ENCODE data around the gene TC2N.
A peak's percentile ranks its signal among the peaks of the same experiment; 100 is the strongest.
"Not testable (repeated sequence)": the region's sequence is repeated elsewhere in the genome, so short reads cannot be mapped to it uniquely, and the experiment has no call there.

TC2N gene

GRCh38 chr14:91879196-91879595, 11.9 kb upstream of the TC2N start:
- Mint-ChIP-seq H3K27ac (no peak overlapping the region), H3K4me1 (peaks cover 51% of the 10 kb centered on the region), H3K9me3 (no peaks in the 10 kb centered on the region), H3K4me3 (no peak overlapping the region), H3K36me3 (no peaks in the 10 kb centered on the region)
- DNase-seq (ENCODE audit: low spot score in 2 of 2) (no peak), ATAC-seq (no peak)

- DNase-seq (ENCODE audit: low spot score in 2 of 2) (no peak), ATAC-seq (no peak)
- H3K36me3 Mint-ChIP-seq = no peaks in the 10 kb centered on the region
- no peak overlapping the region for H3K4me3 Mint-ChIP-seq
- no peaks in the 10 kb centered on the region for H3K9me3 Mint-ChIP-seq
- H3K4me1 Mint-ChIP-seq = peaks cover 61% of the 10 kb centered on the region
- no peak overlapping the region for H3K27ac Mint-ChIP-seq
Measured at GRCh38 chr14:91878274-91878673, 10.9 kb upstream of the TC2N start.

- H3K9me3 Mint-ChIP-seq = no peaks in the 10 kb centered on the region
- H3K36me3 Mint-ChIP-seq = no peaks in the 10 kb centered on the region
- DNase-seq (ENCODE audit: low spot score in 2 of 2) (no peak), ATAC-seq (no peak)
- H3K27ac Mint-ChIP-seq = peak overlapping the region; percentile 40
- peaks cover 64% of the 10 kb centered on the region for H3K4me1 Mint-ChIP-seq
- H3K4me3 Mint-ChIP-seq = no peak overlapping the region
Measured at GRCh38 chr14:91877376-91877915, 10.1 kb upstream of the TC2N start.

DNA sequence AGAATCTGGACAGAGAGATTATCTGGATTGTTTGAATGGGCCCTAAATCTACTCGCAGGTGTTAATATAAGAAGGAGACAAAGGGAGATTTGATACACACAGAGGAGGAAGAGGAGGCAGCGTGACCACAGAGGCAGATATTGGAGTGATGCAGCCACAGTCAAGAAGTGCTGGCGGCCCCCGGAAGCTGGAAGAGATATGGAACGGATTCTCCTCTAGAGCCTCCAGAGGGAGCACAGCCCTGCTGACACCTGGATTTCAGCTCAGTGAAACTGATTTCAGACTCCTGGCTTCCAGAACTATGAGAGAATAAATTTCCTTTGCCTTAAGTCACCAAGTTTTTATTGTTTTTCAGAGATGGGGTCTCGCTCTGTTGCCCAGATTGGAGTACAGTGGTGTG, 9.2 kb upstream of the TC2N start:
- Mint-ChIP-seq H3K27ac (peak overlapping the region; percentile 40), H3K4me1 (peaks cover 73% of the 10 kb centered on the region), H3K36me3 (no peaks in the 10 kb centered on the region), H3K9me3 (no peaks in the 10 kb centered on the region), H3K4me3 (no peak overlapping the region)
- ATAC-seq = no peak
- no peak for DNase-seq (ENCODE audit: low spot score in 2 of 2)

- ATAC-seq (no peak), DNase-seq (ENCODE audit: low spot score in 2 of 2) (no peak)
- no peaks in the 10 kb centered on the region for H3K36me3 Mint-ChIP-seq
- H3K27ac Mint-ChIP-seq = peak overlapping the region; percentile 58
- no peak overlapping the region for H3K4me3 Mint-ChIP-seq
- peaks cover 71% of the 10 kb centered on the region for H3K4me1 Mint-ChIP-seq
- no peaks in the 10 kb centered on the region for H3K9me3 Mint-ChIP-seq
Measured at GRCh38 chr14:91875525-91876286, 8.4 kb upstream of the TC2N start.

DNA sequence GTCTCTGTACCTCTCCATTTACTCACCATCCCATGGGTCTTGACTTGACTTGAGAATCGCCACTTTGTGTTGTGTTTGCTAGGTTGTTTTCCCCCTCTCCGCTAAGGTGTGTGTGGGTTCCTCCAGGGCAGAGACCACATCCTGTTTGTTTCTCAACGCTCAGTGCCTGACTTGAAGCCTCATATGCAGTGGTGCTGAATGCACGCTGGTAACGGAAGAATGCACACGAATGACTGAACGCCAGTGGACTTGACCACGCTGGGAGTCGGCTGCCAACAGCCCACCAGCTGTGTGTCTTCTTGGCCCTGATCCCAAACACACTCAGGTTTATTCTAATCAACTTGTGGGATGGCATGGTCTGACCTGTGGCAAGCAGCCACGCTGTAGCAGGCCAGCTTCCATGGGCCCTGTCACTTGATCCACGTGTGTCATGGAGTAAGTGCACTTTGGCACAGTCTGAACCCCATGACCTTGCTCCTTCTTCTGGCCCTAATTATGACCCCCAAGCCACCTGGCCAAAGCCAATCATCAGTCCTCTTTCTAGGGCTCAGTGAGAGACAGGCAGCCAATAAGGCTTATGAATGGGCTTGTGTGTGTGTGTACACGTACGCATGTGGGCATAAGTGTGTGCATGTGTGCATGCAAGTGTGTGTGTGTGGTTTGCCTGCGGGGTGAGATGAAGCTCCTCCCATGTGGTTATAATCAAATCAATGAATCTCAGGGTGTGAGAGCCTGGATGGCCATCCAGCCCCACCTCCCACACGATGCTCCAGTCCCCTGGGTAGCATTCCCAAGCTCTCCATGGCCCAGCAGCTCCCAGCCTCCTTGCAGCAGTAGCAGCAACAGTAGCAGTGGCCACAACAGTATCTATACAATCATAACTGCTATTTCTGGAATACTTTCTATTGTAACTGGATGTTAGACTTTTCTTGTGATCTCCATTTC, 6.4 kb upstream of the TC2N start:
- DNase-seq (ENCODE audit: low spot score in 2 of 2) = peak; percentile 48 to 82
- H3K4me1 Mint-ChIP-seq = peaks cover 81% of the 10 kb centered on the region
- H3K9me3 Mint-ChIP-seq = no peaks in the 10 kb centered on the region
- peak; percentile 93 for ATAC-seq
- H3K36me3 Mint-ChIP-seq = no peaks in the 10 kb centered on the region
- peak overlapping the region; percentile 75 for H3K4me3 Mint-ChIP-seq
- peak overlapping the region; percentile 80 for H3K27ac Mint-ChIP-seq

DNA sequence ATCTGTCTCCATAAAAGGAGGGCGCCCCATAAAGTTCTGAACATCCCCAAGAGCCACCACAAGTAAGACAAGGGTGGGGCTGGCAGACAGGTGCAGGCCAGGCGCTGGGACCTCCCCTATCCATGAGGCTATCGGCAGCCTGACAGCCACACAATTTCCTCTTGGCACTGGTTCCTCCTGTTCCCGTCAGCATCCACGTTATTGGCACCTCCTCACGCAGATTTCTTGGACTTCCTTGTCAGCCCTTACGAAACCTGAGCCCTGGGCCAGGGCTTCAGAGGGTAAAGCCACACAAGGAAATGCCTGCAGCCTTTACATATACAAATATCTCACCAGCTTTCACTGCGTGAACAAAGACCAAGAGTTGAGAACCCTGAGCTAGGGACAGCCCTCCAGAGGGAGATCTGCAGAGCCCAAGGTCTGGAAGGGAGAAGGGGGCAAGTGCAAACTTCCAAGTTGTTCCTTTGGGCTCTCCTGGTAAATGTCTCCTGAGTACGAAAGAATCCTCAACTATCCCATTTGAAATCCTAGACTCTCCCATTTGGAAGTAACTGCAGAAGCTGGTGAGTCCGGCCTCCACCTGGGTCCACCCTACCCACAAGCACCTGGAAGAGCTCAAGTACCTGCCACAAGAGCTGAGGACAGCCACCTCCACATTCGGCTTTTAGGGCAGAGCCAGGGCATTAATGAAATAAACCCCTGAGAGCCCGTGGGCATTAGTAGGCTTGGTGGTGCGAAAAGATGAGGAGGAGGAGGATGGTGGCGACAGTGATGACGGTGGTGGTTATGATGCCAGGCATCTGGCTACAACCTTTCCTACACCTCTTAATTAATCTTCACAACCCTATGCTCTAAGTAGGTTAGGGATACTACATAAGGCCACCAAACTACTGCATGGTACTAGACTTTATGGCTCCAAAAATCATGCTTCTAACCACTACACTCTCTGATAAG, 5.5 kb upstream of the TC2N start:
- Mint-ChIP-seq H3K36me3 (no peaks in the 10 kb centered on the region), H3K4me3 (peak overlapping the region; percentile 75), H3K9me3 (no peaks in the 10 kb centered on the region), H3K27ac (peak overlapping the region; percentile 80), H3K4me1 (peaks cover 88% of the 10 kb centered on the region)
- no peak for DNase-seq (ENCODE audit: low spot score in 2 of 2)
- ATAC-seq = no peak

- peak overlapping the region; percentile 75 for H3K4me3 Mint-ChIP-seq
- H3K9me3 Mint-ChIP-seq = no peaks in the 10 kb centered on the region
- H3K27ac Mint-ChIP-seq = peak overlapping the region; percentile 80
- ATAC-seq (peak; percentile 27), DNase-seq (ENCODE audit: low spot score in 2 of 2) (peak in 1 of 2 donors; percentile 60)
- H3K4me1 Mint-ChIP-seq = peaks cover 89% of the 10 kb centered on the region
- H3K36me3 Mint-ChIP-seq = peaks cover 7% of the 10 kb centered on the region
Measured at GRCh38 chr14:91872011-91872501, 4.7 kb upstream of the TC2N start.

- not testable (repeated sequence) for ATAC-seq
- H3K4me3 Mint-ChIP-seq = peak overlapping the region; percentile 75
- peaks cover 90% of the 10 kb centered on the region for H3K4me1 Mint-ChIP-seq
Measured at GRCh38 chr14:91871401-91871800, 4.1 kb upstream of the TC2N start.

GRCh38 chr14:91870890-91871289, 3.6 kb upstream of the TC2N start:
- no peak for DNase-seq (ENCODE audit: low spot score in 2 of 2)
- ATAC-seq = no peak
- Mint-ChIP-seq H3K9me3 (no peaks in the 10 kb centered on the region), H3K27ac (peak overlapping the region; percentile 90), H3K4me3 (peak overlapping the region; percentile 73), H3K36me3 (peaks cover 8% of the 10 kb centered on the region), H3K4me1 (peaks cover 91% of the 10 kb centered on the region)

More at GRCh38 chr14:91871401-91871800, 4.1 kb upstream of the TC2N start:
- H3K9me3 Mint-ChIP-seq; H3K36me3 Mint-ChIP-seq; DNase-seq (ENCODE audit: low spot score in 2 of 2): not testable (repeated sequence)
- H3K27ac Mint-ChIP-seq = peak overlapping the region; percentile 80

DNA sequence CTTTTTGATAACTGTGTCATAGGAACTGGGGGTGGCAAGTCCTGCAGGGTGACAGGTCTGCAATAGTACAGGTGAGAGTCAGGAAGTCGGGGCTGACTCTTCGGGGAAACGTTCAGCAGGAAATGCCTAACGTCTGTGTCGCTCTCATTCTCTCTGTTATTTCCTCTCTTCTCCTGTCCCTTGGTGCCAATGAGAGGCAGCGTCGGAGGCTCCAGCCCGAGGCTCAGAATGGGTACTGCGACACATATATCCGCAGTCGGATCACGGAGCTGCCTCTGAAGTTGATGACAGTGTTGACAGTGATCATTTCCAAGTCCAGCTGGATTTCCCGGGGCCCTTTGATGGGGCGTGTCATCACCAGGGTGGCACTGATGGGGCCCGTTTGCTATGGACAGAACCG, 2.7 kb upstream of the TC2N start:
- Mint-ChIP-seq H3K36me3 (peaks cover 8% of the 10 kb centered on the region), H3K4me3 (peak overlapping the region; percentile 73), H3K27ac (peak overlapping the region; percentile 90), H3K4me1 (peaks cover 88% of the 10 kb centered on the region), H3K9me3 (no peaks in the 10 kb centered on the region)
- ATAC-seq (peak; percentile 24), DNase-seq (ENCODE audit: low spot score in 2 of 2) (peak in 1 of 2 donors; percentile 68)

- DNase-seq (ENCODE audit: low spot score in 2 of 2) (no peak), ATAC-seq (no peak)
- H3K9me3 Mint-ChIP-seq = no peaks in the 10 kb centered on the region
- peaks cover 8% of the 10 kb centered on the region for H3K36me3 Mint-ChIP-seq
- H3K4me1 Mint-ChIP-seq = peaks cover 87% of the 10 kb centered on the region
- peak overlapping the region; percentile 90 for H3K27ac Mint-ChIP-seq
- peak overlapping the region; percentile 73 for H3K4me3 Mint-ChIP-seq
Measured at GRCh38 chr14:91869556-91869955, 2.2 kb upstream of the TC2N start.

DNA sequence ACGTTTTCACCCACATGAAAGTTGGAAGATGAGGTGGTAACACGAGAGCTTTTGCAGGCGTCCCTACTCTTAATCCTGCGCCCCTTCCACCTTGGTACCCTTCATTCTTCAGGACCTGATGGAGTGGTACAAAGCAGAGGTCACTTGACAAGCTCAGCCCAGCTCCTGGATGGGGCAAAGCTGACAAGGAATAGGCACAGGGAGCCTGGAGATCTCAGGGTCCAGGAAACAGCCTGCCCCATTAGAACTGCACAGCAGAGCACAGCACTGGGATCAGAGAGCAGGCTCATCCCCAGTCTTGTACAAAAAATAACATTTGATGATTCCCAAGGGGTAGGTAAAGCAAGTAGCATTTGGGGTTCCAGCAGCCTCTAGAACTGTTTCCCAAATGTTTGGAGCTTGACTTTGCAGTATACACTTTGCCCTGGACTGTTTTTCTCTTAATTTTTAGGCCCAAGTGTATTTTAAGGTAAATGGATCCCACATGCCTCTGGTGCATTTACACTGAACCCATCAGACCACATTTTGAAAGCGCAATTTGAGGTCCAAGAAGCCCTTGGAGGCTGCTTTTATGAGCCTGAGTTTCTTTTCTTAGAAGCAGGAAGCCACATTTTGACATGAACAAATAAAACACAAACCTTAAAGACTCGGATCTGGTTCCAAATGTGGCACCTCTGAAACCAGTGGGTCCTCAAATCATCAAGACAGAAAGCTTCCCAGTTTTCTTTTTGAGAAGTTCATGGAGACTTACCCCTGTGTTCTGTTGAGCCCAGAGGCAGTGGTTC, 633 bp downstream of the TC2N start:
- peak; percentile 39 for ATAC-seq
- Mint-ChIP-seq H3K36me3 (peaks cover 19% of the 10 kb centered on the region), H3K9me3 (no peaks in the 10 kb centered on the region), H3K4me1 (peaks cover 85% of the 10 kb centered on the region), H3K27ac (peak overlapping the region; percentile 93), H3K4me3 (peak overlapping the region; percentile 89)
- peak in 1 of 2 donors; percentile 64 for DNase-seq (ENCODE audit: low spot score in 2 of 2)

DNA sequence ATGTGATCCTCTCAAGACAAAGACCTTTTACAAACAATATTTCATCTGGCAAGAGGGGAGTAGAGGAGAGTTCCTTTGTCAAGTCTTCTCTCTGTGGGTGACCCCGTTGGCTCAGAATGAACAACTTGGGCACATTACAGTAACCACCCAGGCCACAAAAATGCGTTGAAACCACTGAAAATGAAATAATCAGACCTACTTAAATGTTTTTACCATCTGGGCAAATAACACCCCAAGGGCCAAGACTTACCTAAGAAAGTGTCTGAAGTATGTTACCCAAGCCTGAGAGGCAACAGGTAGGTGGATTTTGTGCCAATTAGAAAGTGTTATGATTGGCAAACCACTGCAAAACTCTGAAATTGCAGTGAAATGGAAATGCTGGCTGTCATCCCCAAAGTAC, 1.3 kb downstream of the TC2N start:
- H3K4me3 Mint-ChIP-seq = peak overlapping the region; percentile 89
- H3K27ac Mint-ChIP-seq = peak overlapping the region; percentile 93
- peaks cover 88% of the 10 kb centered on the region for H3K4me1 Mint-ChIP-seq
- DNase-seq (ENCODE audit: low spot score in 2 of 2) (no peak), ATAC-seq (peak; percentile 69)
- no peaks in the 10 kb centered on the region for H3K9me3 Mint-ChIP-seq
- H3K36me3 Mint-ChIP-seq = peaks cover 25% of the 10 kb centered on the region

Data from stimulated activated effector memory CD8-positive, alpha-beta T cell treated with anti-CD3 and anti-CD28 coated beads, Interleukin-12 subunit alpha, Interleukin-12 subunit beta, amount 100 ng/mL, for 72 hours (primary cell).